ENCODE measurements around the gene FANCM.

DNA sequence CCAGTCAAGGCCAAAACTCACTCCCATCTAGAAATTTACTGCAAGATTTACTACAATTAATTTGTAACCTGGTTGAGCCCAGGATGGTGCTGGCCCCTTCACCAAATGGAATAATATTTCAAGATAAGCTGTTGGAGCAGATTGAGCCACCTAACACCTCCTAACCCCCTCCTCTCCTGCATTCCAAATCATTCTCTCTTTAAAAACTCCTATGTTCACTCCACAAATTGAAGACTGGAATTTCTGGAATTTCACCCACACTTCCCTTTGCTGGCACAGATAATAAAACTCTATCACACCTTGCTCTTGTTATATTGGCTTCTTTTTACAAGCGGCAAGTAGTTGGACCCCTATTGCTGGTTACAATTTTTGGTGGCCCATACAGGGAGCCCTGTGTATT is 75.6 kb downstream of the FANCM start:
- TF ChIP-seq, protein P1, sequence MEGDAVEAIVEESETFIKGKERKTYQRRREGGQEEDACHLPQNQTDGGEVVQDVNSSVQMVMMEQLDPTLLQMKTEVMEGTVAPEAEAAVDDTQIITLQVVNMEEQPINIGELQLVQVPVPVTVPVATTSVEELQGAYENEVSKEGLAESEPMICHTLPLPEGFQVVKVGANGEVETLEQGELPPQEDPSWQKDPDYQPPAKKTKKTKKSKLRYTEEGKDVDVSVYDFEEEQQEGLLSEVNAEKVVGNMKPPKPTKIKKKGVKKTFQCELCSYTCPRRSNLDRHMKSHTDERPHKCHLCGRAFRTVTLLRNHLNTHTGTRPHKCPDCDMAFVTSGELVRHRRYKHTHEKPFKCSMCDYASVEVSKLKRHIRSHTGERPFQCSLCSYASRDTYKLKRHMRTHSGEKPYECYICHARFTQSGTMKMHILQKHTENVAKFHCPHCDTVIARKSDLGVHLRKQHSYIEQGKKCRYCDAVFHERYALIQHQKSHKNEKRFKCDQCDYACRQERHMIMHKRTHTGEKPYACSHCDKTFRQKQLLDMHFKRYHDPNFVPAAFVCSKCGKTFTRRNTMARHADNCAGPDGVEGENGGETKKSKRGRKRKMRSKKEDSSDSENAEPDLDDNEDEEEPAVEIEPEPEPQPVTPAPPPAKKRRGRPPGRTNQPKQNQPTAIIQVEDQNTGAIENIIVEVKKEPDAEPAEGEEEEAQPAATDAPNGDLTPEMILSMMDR (optimal IDR thresholded peaks at IDR 0.05 in 1 of 3, IDR thresholded peaks at IDR 0.05 in 1 of 3, conservative IDR thresholded peaks at IDR 0.05 in 1 of 3; ENCODE audit: extremely low read depth in 1 of 3, insufficient read depth in 2 of 3, low read length in 3 of 3), result no peak
- TF ChIP-seq EZH2 (IDR thresholded peaks at IDR 0.05; ENCODE audit: low read length), result no peak

All from keratinocyte (primary cell).